ENCODE measurements around the gene XRCC4.

DNA sequence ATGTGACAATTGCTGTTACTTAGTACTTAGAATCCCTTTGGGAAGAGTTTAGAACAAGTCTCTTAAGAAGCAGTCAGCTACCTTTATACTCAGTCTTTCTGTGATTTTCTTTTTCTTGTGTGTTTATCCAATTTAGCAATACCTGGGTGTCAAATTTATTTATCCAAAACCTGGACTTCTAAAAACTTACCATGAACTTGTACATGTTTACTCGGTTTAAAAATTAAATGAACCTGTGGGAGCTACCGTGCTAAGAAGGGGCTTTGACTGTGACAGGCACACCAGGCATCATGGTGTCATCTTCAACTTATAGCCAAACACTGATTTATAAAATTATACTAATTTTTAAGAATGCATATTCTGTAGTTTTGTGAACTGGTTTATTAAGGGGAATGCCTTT, 96.5 kb downstream of the XRCC4 start:
- TF ChIP-seq FOXA1 (IDR thresholded peaks at IDR 0.05) (no peak), PKNOX1 (IDR thresholded peaks at IDR 0.05) (no peak), FOXK2 (IDR thresholded peaks at IDR 0.05) (no peak), BHLHE40 (IDR thresholded peaks at IDR 0.05; ENCODE audit: borderline replicate concordance) (no peak), NFRKB (IDR thresholded peaks at IDR 0.05) (no peak), HDGF (IDR thresholded peaks at IDR 0.05; ENCODE audit: borderline replicate concordance) (no peak), LEF1 (IDR thresholded peaks at IDR 0.05; ENCODE audit: borderline replicate concordance) (no peak), FOXM1 (IDR thresholded peaks at IDR 0.05; ENCODE audit: borderline replicate concordance) (no peak), SUZ12 (IDR thresholded peaks at IDR 0.05) (no peak), TARDBP (IDR thresholded peaks at IDR 0.05) (no peak), ARNT (IDR thresholded peaks at IDR 0.05) (no peak)
